Hypothalamus (tissue), 51 donors: ENCODE measurements around the gene GRIK4.

Source experiments
- DNase-seq, 51 donors: peaks; one replicate each; lab custom pipeline; 2025; lab: John Stamatoyannopoulos, UW

The GRIK4 gene

GRCh38 chr11:120793806-120794479 lies 282.4 kb downstream of the GRIK4 start:
- no peak for DNase-seq

GRCh38 chr11:120794748-120795147 lies 283.2 kb downstream of the GRIK4 start:
- no peak for DNase-seq

- DNase-seq = no peak
Measured at GRCh38 chr11:120795185-120795584, 283.6 kb downstream of the GRIK4 start.

- DNase-seq = no peak
Measured at GRCh38 chr11:120797143-120797542, 285.6 kb downstream of the GRIK4 start.

- no peak for DNase-seq
Measured at GRCh38 chr11:120798854-120799253, 287.3 kb downstream of the GRIK4 start.

GRCh38 chr11:120800206-120800605 lies 288.7 kb downstream of the GRIK4 start:
- no peak for DNase-seq

GRCh38 chr11:120801801-120802689 lies 290.5 kb downstream of the GRIK4 start:
- peak in 42 of 51 donors; percentile 5 to 71 (median 40) for DNase-seq

- no peak for DNase-seq
Measured at GRCh38 chr11:120805960-120806555, 294.5 kb downstream of the GRIK4 start.

- peak in 2 of 51 donors; percentile 5 to 13 for DNase-seq
Measured at GRCh38 chr11:120807414-120808150, 296.0 kb downstream of the GRIK4 start.

- no peak for DNase-seq
Measured at GRCh38 chr11:120808616-120809050, 297.1 kb downstream of the GRIK4 start.

GRCh38 chr11:120810251-120810650 lies 298.7 kb downstream of the GRIK4 start:
- no peak for DNase-seq

- no peak for DNase-seq
Measured at GRCh38 chr11:120811199-120811598, 299.7 kb downstream of the GRIK4 start.

GRCh38 chr11:120811731-120812130 lies 300.2 kb downstream of the GRIK4 start:
- DNase-seq = no peak

- DNase-seq = no peak
Measured at GRCh38 chr11:120814531-120815318, 303.2 kb downstream of the GRIK4 start.

GRCh38 chr11:120815319-120816100 lies 304.0 kb downstream of the GRIK4 start:
- DNase-seq = no peak

- DNase-seq = no peak
Measured at GRCh38 chr11:120816176-120816575, 304.6 kb downstream of the GRIK4 start.

GRCh38 chr11:120816711-120817110 lies 305.2 kb downstream of the GRIK4 start:
- DNase-seq = no peak

GRCh38 chr11:120817158-120817557 lies 305.6 kb downstream of the GRIK4 start:
- peak in 20 of 51 donors; percentile 4 to 52 (median 30) for DNase-seq

- no peak for DNase-seq
Measured at GRCh38 chr11:120818097-120818496, 306.5 kb downstream of the GRIK4 start.
